ENCODE results near the gene NKAPD1.
A peak's percentile ranks its signal among the peaks of the same experiment; 100 is the strongest.
"Not testable (repeated sequence)": the region's sequence is repeated elsewhere in the genome, so short reads cannot be mapped to it uniquely, and the experiment has no call there.

Gene NKAPD1

GRCh38 chr11:112073941-112074811, at the start of gene NKAPD1, which contains the start of gene PIH1D2:
Gene NKAPD1, plus strand, starts transcription at chr11:112074299. Its CDS starts 1,276 bp downstream, at chr11:112075575.
Gene PIH1D2, minus strand, starts transcription at chr11:112074017. Its CDS starts 843 bp downstream, at chr11:112073174.
- peak; percentile 55 to 56 for DNase-seq (ENCODE audit: low read depth in 1 of 2, low spot score in 1 of 2)

- peak; percentile 56 to 70 for DNase-seq (ENCODE audit: low read depth in 1 of 2, low spot score in 1 of 2)
Measured at GRCh38 chr11:112024773-112025678, 49.1 kb upstream of the NKAPD1 start, which contains the start of gene DLAT. Gene DLAT, plus strand, starts transcription at chr11:112025408. Its CDS starts 65 bp downstream, at chr11:112025473.

- DNase-seq (ENCODE audit: low read depth in 1 of 2, low spot score in 1 of 2): no peak
Measured at GRCh38 chr11:112025707-112026106, 48.4 kb upstream of the NKAPD1 start.

GRCh38 chr11:112026784-112027410, 47.2 kb upstream of the NKAPD1 start:
- not testable (repeated sequence) for DNase-seq (ENCODE audit: low read depth in 1 of 2, low spot score in 1 of 2)

GRCh38 chr11:112029460-112029859, 44.6 kb upstream of the NKAPD1 start:
- DNase-seq (ENCODE audit: low read depth in 1 of 2, low spot score in 1 of 2): no peak

- DNase-seq (ENCODE audit: low read depth in 1 of 2, low spot score in 1 of 2): no peak
Measured at GRCh38 chr11:112033902-112034301, 40.2 kb upstream of the NKAPD1 start.

- DNase-seq (ENCODE audit: low read depth in 1 of 2, low spot score in 1 of 2): no peak
Measured at GRCh38 chr11:112037527-112037926, 36.6 kb upstream of the NKAPD1 start.

- DNase-seq (ENCODE audit: low read depth in 1 of 2, low spot score in 1 of 2): no peak
Measured at GRCh38 chr11:112042161-112042960, 31.7 kb upstream of the NKAPD1 start.

GRCh38 chr11:112042961-112043304, 31.2 kb upstream of the NKAPD1 start:
- no peak for DNase-seq (ENCODE audit: low read depth in 1 of 2, low spot score in 1 of 2)

- DNase-seq (ENCODE audit: low read depth in 1 of 2, low spot score in 1 of 2): no peak
Measured at GRCh38 chr11:112044961-112045360, 29.1 kb upstream of the NKAPD1 start.

GRCh38 chr11:112046647-112047046, 27.5 kb upstream of the NKAPD1 start:
- not testable (repeated sequence) for DNase-seq (ENCODE audit: low read depth in 1 of 2, low spot score in 1 of 2)

GRCh38 chr11:112048256-112048655, 25.8 kb upstream of the NKAPD1 start:
- DNase-seq (ENCODE audit: low read depth in 1 of 2, low spot score in 1 of 2): not testable (repeated sequence)

- no peak for DNase-seq (ENCODE audit: low read depth in 1 of 2, low spot score in 1 of 2)
Measured at GRCh38 chr11:112049777-112050176, 24.3 kb upstream of the NKAPD1 start.

GRCh38 chr11:112050721-112051120, 23.4 kb upstream of the NKAPD1 start:
- no peak for DNase-seq (ENCODE audit: low read depth in 1 of 2, low spot score in 1 of 2)

- no peak for DNase-seq (ENCODE audit: low read depth in 1 of 2, low spot score in 1 of 2)
Measured at GRCh38 chr11:112051768-112052167, 22.3 kb upstream of the NKAPD1 start.

- no peak for DNase-seq (ENCODE audit: low read depth in 1 of 2, low spot score in 1 of 2)
Measured at GRCh38 chr11:112057170-112057569, 16.9 kb upstream of the NKAPD1 start.

- no peak for DNase-seq (ENCODE audit: low read depth in 1 of 2, low spot score in 1 of 2)
Measured at GRCh38 chr11:112058103-112058502, 16.0 kb upstream of the NKAPD1 start.

- no peak for DNase-seq (ENCODE audit: low read depth in 1 of 2, low spot score in 1 of 2)
Measured at GRCh38 chr11:112062923-112063322, 11.2 kb upstream of the NKAPD1 start.

- no peak for DNase-seq (ENCODE audit: low read depth in 1 of 2, low spot score in 1 of 2)
Measured at GRCh38 chr11:112082729-112083128, 8.6 kb downstream of the NKAPD1 start.

GRCh38 chr11:112085822-112086421, 11.8 kb downstream of the NKAPD1 start:
- DNase-seq (ENCODE audit: low read depth in 1 of 2, low spot score in 1 of 2): peak in 1 of 2 donors; percentile 26

All from stimulated activated CD4-positive, alpha-beta T cell treated with anti-CD3 and anti-CD28 coated beads, Interleukin-15, amount 100 ng/mL, for 1 hour (primary cell).